ENCODE data around the gene MAPK8.

DNA sequence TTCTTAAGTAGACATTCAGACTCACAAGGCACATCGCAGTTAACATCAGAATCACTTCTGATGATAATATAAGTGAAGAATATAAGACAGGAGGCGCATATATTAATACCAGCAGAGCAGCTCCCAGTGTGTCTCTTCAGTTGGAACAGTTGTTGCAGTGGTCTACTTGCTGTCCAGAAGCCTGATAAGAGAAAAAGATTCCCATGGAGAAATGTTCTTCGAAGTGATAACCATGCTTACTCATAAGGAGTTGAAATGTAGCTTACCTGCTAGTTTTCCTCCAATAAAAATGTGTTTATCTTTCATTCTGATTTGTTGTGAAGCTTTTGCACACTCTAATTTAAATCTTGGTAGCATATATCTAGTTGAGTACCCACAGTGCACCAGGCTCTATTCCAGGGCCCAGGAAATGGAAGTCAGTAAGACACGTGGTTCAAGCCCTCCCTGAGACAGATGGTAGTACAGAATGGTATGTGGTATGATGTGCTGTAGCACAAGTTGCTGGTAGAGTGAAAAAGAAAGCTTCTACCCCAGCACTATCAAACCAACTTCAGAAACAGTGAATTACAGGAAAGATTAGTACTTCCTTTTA, 124.0 kb downstream of the MAPK8 start:
- TF ChIP-seq, protein P1, sequence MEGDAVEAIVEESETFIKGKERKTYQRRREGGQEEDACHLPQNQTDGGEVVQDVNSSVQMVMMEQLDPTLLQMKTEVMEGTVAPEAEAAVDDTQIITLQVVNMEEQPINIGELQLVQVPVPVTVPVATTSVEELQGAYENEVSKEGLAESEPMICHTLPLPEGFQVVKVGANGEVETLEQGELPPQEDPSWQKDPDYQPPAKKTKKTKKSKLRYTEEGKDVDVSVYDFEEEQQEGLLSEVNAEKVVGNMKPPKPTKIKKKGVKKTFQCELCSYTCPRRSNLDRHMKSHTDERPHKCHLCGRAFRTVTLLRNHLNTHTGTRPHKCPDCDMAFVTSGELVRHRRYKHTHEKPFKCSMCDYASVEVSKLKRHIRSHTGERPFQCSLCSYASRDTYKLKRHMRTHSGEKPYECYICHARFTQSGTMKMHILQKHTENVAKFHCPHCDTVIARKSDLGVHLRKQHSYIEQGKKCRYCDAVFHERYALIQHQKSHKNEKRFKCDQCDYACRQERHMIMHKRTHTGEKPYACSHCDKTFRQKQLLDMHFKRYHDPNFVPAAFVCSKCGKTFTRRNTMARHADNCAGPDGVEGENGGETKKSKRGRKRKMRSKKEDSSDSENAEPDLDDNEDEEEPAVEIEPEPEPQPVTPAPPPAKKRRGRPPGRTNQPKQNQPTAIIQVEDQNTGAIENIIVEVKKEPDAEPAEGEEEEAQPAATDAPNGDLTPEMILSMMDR (IDR thresholded peaks at IDR 0.05) = no peak
- TF ChIP-seq POLR2A (IDR thresholded peaks at IDR 0.05) = no peak
